Stimulated activated memory B cell treated with anti-CD40 and anti-IgM and Interleukin-4, amounts not matched to agents 10 μg/mL and 1 μg/mL and 100 μg/mL, for 72 hours (primary cell): ENCODE measurements around the gene MAGEB6B.
"Not testable (repeated sequence)": the region's sequence is repeated elsewhere in the genome, so short reads cannot be mapped to it uniquely, and the experiment has no call there.

Experiments
- ATAC-seq: fragments of 150-1000 bp; cut with Tn5 transposase; 2 replicates; pipeline ENCODE4 v1.10.0; 2021
- H3K27ac Mint-ChIP-seq: one replicate; pipeline ENCODE4 v1.8.0; 2022; ENCODE audit warnings: mild to moderate bottlenecking, mixed read lengths
- H3K27me3 Mint-ChIP-seq: one replicate; pipeline ENCODE4 v1.8.0; 2022; ENCODE audit warnings: mixed read lengths
- H3K36me3 Mint-ChIP-seq: one replicate; pipeline ENCODE4 v1.8.0; 2022; ENCODE audit warnings: mixed read lengths
- H3K4me1 Mint-ChIP-seq: one replicate; pipeline ENCODE4 v1.8.0; 2022; ENCODE audit warnings: mixed read lengths
- H3K4me3 Mint-ChIP-seq: one replicate; pipeline ENCODE4 v1.8.0; 2022; ENCODE audit warnings: mild to moderate bottlenecking, moderate library complexity, mixed read lengths
- H3K9me3 Mint-ChIP-seq: one replicate; pipeline ENCODE4 v1.8.0; 2022; ENCODE audit warnings: mixed read lengths

Gene MAGEB6B, protein sequence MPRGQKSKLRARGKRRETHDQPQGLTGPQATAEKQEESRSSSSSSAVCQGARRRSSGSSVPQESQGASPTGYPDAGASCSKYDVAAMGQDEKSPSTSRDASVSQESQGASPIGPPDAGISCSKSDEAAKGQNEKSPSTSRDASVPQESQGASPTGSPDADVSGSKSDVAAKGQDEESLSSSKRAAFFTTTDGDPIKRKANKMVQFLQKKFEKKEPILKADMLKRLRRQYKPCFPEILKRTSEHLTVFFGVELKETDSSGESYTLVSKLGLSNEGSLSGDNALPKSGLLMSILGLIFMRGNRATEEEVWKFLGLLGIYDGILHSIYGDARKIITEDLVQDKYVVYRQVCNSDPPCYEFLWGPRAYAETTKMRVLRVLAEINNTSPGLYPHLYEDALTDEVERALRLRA

DNA sequence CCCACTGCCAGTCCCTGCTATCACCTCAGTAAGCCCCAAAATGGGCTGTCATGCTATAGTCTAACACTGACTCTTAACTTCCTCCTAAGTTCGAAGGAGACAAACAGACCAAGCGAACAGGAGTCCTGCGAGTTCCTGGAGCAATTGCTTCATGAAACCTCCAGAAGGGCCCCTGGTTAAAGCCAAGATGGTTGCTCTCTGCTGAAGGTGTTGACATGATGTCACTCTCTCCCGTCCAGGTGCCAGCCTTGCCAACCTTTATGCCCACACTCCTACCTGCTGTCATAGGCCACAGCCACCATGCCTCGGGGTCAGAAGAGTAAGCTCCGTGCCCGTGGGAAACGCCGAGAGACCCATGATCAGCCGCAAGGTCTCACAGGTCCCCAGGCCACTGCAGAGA is at the start of gene MAGEB6B:
Gene MAGEB6B (plus strand): TSS at position 301 of the 400 bp plus-strand sequence. CDS start 0 bp downstream, at position 301.
- Mint-ChIP-seq H3K27me3 (no peaks in the 10 kb centered on the region), H3K9me3 (peaks cover 5% of the 10 kb centered on the region), H3K36me3 (no peaks in the 10 kb centered on the region), H3K4me1 (no peaks in the 10 kb centered on the region), H3K27ac (no peak within 1 kb of the TSS), H3K4me3 (no peak within 1 kb of the TSS)
- ATAC-seq: no peak

DNA sequence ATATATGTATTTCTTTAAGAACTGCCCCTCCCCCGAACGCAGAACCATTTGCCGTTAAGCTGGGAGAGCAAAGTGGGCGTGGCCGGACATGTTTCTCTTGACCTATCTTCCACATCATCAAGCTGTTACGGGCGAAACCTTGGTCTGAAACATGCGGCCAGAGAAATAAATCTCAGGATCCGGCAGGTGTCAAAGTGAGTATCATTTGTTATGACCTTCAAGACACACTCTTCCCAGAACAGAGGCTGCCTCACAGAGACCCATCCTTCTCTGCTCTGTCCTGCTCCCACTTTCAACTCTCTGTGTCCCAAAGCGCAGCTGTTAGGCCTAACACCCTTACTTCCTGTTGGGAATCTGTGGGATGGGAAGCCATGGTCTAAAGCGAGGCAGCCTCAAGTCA is 22.1 kb upstream of the MAGEB6B start, which contains the start of gene MAGEB18:
Gene MAGEB18 (plus strand): TSS at position 70 of the 400 bp plus-strand sequence. CDS start 643 bp downstream, outside the sequence.
- Mint-ChIP-seq H3K4me3 (no peak within 1 kb of the TSS), H3K36me3 (no peaks in the 10 kb centered on the region), H3K27ac (no peak within 1 kb of the TSS), H3K27me3 (no peaks in the 10 kb centered on the region), H3K4me1 (no peaks in the 10 kb centered on the region), H3K9me3 (peaks cover 2% of the 10 kb centered on the region)
- ATAC-seq: no peak

DNA sequence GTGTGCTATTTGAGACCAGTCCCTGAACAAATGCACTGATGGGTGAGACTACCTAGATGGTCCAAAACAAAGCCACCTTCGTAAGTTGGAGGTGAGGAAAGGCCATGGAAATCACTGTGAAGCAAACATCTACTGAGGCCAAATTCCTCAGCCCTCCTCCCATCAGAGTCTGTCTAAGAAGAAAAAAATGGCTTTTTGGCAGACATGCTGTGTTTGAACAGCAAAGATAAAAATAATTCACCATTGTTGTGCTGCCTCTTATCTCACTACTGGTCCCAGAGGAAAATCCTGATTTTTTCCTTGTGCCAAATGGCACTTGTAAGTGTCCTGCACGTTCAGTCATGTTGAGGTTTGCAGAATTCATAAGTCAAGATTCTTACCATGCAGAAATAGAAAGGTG is 14.4 kb upstream of the MAGEB6B start:
- H3K4me1 Mint-ChIP-seq: no peaks in the 10 kb centered on the region
- H3K4me3 Mint-ChIP-seq: no peak overlapping the region
- peaks cover 7% of the 10 kb centered on the region for H3K9me3 Mint-ChIP-seq
- H3K36me3 Mint-ChIP-seq: no peaks in the 10 kb centered on the region
- no peak overlapping the region for H3K27ac Mint-ChIP-seq
- H3K27me3 Mint-ChIP-seq: no peaks in the 10 kb centered on the region
- ATAC-seq: no peak

DNA sequence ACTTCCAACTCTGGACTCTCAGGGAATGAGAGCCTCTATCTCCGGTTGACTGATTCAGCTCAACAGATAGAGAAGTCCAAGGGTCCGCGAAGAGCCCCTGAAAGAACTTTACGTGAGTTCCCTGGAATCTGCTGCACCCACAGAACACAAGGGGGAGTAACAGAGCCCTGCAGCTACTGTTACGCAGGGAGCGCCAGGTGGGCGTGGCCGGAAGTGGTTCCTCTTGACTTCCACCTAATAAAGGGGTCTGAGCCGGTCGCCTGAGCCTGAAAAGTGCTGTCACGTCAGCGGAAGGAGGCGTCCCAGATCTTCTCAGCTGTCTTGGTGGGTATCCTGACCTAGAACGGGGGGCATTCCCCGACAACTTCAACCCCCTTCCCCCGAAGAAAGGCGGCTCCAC is 31.8 kb downstream of the MAGEB6B start, which contains the start of gene MAGEB6:
Gene MAGEB6 (plus strand): TSS at position 237 of the 400 bp plus-strand sequence. CDS start 1,407 bp downstream, outside the sequence.
- H3K36me3 Mint-ChIP-seq: no peaks in the 10 kb centered on the region
- no peak within 1 kb of the TSS for H3K27ac Mint-ChIP-seq
- H3K27me3 Mint-ChIP-seq: no peaks in the 10 kb centered on the region
- ATAC-seq: no peak
- no peaks in the 10 kb centered on the region for H3K4me1 Mint-ChIP-seq
- H3K9me3 Mint-ChIP-seq: no peaks in the 10 kb centered on the region
- no peak within 1 kb of the TSS for H3K4me3 Mint-ChIP-seq

DNA sequence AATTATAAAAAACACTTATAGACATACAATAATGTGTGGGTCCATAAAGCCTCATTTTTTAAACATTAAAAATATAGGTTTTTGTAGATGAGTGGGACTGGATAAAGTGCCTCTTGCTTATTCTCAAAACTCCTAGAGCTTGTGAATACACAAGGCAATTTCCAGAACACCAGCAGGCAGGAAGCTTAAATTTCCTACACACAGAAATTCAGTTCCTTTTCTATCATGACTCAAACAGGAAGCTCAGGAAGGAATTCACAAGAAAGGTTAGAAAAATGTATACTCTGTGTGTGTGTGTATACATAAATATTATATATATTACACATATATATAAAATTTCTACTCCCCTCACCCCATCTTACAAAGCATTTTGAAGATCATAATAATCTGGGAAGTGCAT is 43.2 kb downstream of the MAGEB6B start:
- Mint-ChIP-seq H3K9me3 (no peaks in the 10 kb centered on the region), H3K4me1 (no peaks in the 10 kb centered on the region), H3K27ac (no peak overlapping the region), H3K4me3 (no peak overlapping the region), H3K36me3 (no peaks in the 10 kb centered on the region), H3K27me3 (no peaks in the 10 kb centered on the region)
- ATAC-seq: no peak

DNA sequence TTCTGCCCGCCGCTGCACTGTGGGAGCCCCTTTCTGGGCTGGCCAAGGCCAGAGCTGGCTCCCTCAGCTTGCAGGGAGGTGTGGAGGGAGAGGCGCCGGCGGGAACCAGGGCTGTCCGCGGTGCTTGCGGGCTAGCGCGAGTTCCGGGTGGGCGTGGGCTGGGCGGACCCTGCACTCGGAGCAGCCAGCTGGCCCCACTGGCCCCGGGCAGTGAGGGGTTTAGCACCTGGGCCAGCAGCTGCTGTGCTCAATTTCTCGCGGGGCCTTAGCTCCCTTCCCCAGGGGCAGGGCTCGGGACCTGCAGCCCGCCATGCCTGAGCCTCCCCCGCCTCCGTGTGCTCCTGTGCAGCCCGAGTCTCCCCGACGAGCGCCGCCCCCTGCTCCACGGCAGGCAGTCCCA is 44.3 kb downstream of the MAGEB6B start:
- H3K27ac Mint-ChIP-seq: not testable (repeated sequence)

DNA sequence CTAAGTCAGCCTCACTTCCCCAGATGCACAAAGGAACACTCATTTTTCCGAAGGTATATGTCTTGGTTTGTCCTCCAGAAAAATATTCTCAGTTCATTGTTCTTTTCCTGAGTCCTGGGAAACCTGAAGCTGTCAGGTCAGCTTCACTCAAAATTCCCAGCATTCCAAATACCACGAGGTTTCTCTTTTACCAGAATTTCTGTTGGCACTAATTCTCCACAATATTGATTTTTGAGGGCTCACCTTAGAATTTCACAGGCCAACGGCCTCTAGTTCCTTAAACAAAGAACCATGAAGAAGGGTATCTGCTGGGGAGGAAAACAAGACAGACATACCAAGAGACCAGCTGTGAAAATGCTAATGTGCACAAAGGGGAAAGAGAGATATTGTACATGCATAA is 47.6 kb downstream of the MAGEB6B start:
- no peak for ATAC-seq
- Mint-ChIP-seq H3K27me3 (no peaks in the 10 kb centered on the region), H3K27ac (no peak overlapping the region), H3K4me1 (no peaks in the 10 kb centered on the region), H3K4me3 (no peak overlapping the region), H3K9me3 (no peaks in the 10 kb centered on the region), H3K36me3 (no peaks in the 10 kb centered on the region)

More for the DNA sequence above, 44.3 kb downstream of the MAGEB6B start:
- H3K36me3 Mint-ChIP-seq, ATAC-seq, H3K9me3 Mint-ChIP-seq, H3K4me3 Mint-ChIP-seq, H3K4me1 Mint-ChIP-seq, H3K27me3 Mint-ChIP-seq: not testable (repeated sequence)
